GM12878 (cell line): ENCODE data around the gene AKAP5. TPM values are rescaled to one million over a fixed set of nuclear protein-coding genes. Genes with fewer than 3 reads are reported as not detected.

Source experiments
- ATAC-seq: fragments of 200-7000 bp; cut with Tn5 transposase; 3 replicates; pipeline ENCODE4 v1.9.1; 2020; ENCODE audit warnings: mild to moderate bottlenecking, moderate library complexity
- BruUV-seq: library from RNA; stranded (reverse); fragments of 400-500 nt; replicated peaks from 2 replicates; lab custom pipeline; 2021; lab: Mats Ljungman, UMichigan
- CTCF ChIA-PET: fragments of 300-600 bp; sonication (Branson Sonifier 250); formaldehyde crosslinking; extraction: SDS; loops from one replicate; lab custom pipeline; 2021; ENCODE audit warnings: inconsistent platforms; lab: Yijun Ruan, JAX
- POLR2A ChIA-PET: fragments of 350-600 bp; formaldehyde crosslinking; extraction: SDS; loops from one replicate; lab custom pipeline; 2021; ENCODE audit warnings: inconsistent platforms; lab: Charles Lee
- RAD21 ChIA-PET: fragments of 300-600 bp; sonication (Branson Sonifier 250); formaldehyde crosslinking; loops from one replicate; lab custom pipeline; 2023; ENCODE audit warnings: antibody characterized with exemption; ENCODE audit not compliant: unreplicated experiment; lab: Charles Lee
- SMC1A ChIA-PET: fragments of 300-600 bp; sonication (Branson Sonifier 250); formaldehyde crosslinking; loops from one replicate; lab custom pipeline; 2023; ENCODE audit not compliant: unreplicated experiment, uncharacterized antibody; lab: Charles Lee
- DNase-seq: peaks from one replicate; pipeline ENCODE4 v3.0.0-alpha.2; 2011; ENCODE audit warnings: low read depth, low spot score
- FAIRE-seq: peaks from 3 replicates; lab custom pipeline; 2011; peaks lifted over from hg19 to GRCh38; lab: Jason Lieb, UNC
- H2AFZ ChIP-seq: 2 replicates; pipeline ENCODE4 v1.6.0; 2011; ENCODE audit warnings: low read depth, low read length, control low read depth; ENCODE audit not compliant: control insufficient read depth
- H3K27ac ChIP-seq: 2 replicates; pipeline ENCODE4 v1.5.1; 2011; ENCODE audit warnings: control low read depth; ENCODE audit not compliant: control insufficient read depth, insufficient read depth
- H3K27me3 ChIP-seq, 2 experiments: replicated peaks in 1 of 2; 2 replicates each; pipeline versions ENCODE4 v1.6.0 to v1.6.1; 2011; ENCODE audit warnings: low read length in 1 of 2; ENCODE audit not compliant: control insufficient read depth in 2 of 2, insufficient read depth in 2 of 2
- H3K36me3 ChIP-seq, 2 experiments: 2 replicates each; pipeline ENCODE4 v1.5.1; 2011; ENCODE audit warnings: low read length in 1 of 2; ENCODE audit not compliant: control insufficient read depth in 2 of 2, insufficient read depth in 2 of 2
- H3K4me1 ChIP-seq: 2 replicates; pipeline ENCODE4 v1.6.1; 2011; ENCODE audit warnings: mild to moderate bottlenecking, low read length, moderate library complexity, mixed read lengths; ENCODE audit not compliant: control insufficient read depth, insufficient read depth
- H3K4me2 ChIP-seq: 2 replicates; pipeline ENCODE4 v1.6.0; 2011; ENCODE audit warnings: control low read depth; ENCODE audit not compliant: control insufficient read depth, insufficient read depth
- H3K4me3 ChIP-seq: fragments of 200-600 bp; sonication (generic); 2 replicates; pipeline ENCODE4 v1.5.1; 2016
- H3K79me2 ChIP-seq: 2 replicates; pipeline ENCODE4 v1.6.0; 2011; ENCODE audit warnings: low read length; ENCODE audit not compliant: control insufficient read depth, insufficient read depth
- H3K9ac ChIP-seq: 2 replicates; pipeline ENCODE4 v1.8.0; 2011; ENCODE audit warnings: low read length, control low read depth, mixed read lengths; ENCODE audit not compliant: control insufficient read depth, insufficient read depth
- H3K9me3 ChIP-seq: replicated peaks from 3 replicates; pipeline ENCODE4 v1.5.1; 2011; ENCODE audit warnings: mild to moderate bottlenecking, low read length; ENCODE audit not compliant: control insufficient read depth, insufficient read depth
- H4K20me1 ChIP-seq: 2 replicates; pipeline ENCODE4 v1.6.0; 2011; ENCODE audit not compliant: control insufficient read depth, insufficient read depth
- CBFB ChIP-seq: IDR thresholded peaks from 2 replicates; pipeline ENCODE4 v1.6.1; 2016; ENCODE audit warnings: antibody characterized with exemption, low read depth
- CBX5 ChIP-seq: sonication (generic); IDR thresholded peaks from 2 replicates; pipeline ENCODE4 v1.6.1; 2016; ENCODE audit warnings: low read depth, moderate library complexity, mild to moderate bottlenecking, inconsistent platforms
- CHD4 ChIP-seq: fragments of 200-600 bp; sonication (generic); IDR thresholded peaks from 2 replicates; pipeline ENCODE4 v1.6.1; 2016; ENCODE audit warnings: mild to moderate bottlenecking
- JUND ChIP-seq: IDR thresholded peaks from 2 replicates; pipeline ENCODE4 v1.6.1; 2012; ENCODE audit warnings: low read depth, mild to moderate bottlenecking, low read length, improper control_type of control experiment, moderate library complexity
- LARP7 ChIP-seq: fragments of 450-650 bp; IDR thresholded peaks from 2 replicates; pipeline ENCODE4 v1.6.1; 2017; ENCODE audit warnings: mild to moderate bottlenecking
- MEF2A ChIP-seq: IDR thresholded peaks from 2 replicates; pipeline ENCODE4 v1.6.1; 2011; ENCODE audit warnings: low read depth, mild to moderate bottlenecking, low read length, moderate library complexity; ENCODE audit not compliant: insufficient read depth
- PAX5 ChIP-seq: IDR thresholded peaks from 2 replicates; pipeline ENCODE4 v1.6.1; 2011; ENCODE audit warnings: low read depth, low read length, borderline replicate concordance
- RUNX3 ChIP-seq: IDR thresholded peaks from 2 replicates; pipeline ENCODE4 v1.6.1; 2012; ENCODE audit warnings: low read length, inconsistent platforms
- SUPT20H ChIP-seq: IDR thresholded peaks from 2 replicates; pipeline ENCODE4 v1.6.1; 2011; ENCODE audit warnings: low read depth, mild to moderate bottlenecking, low read length, moderate library complexity, borderline replicate concordance; ENCODE audit not compliant: control insufficient read depth
- SUZ12 ChIP-seq: fragments of 200-600 bp; sonication (generic); IDR thresholded peaks from one replicate; pipeline ENCODE4 v1.6.1; 2018; ENCODE audit warnings: antibody characterized with exemption, mild to moderate bottlenecking; ENCODE audit not compliant: unreplicated experiment
- TAF1 ChIP-seq: IDR thresholded peaks from 2 replicates; pipeline ENCODE4 v1.6.1; 2011; ENCODE audit warnings: mild to moderate bottlenecking, low read depth, low read length, borderline replicate concordance
- YY1 ChIP-seq: IDR thresholded peaks from 2 replicates; pipeline ENCODE4 v1.6.1; 2011; ENCODE audit warnings: low read depth, mild to moderate bottlenecking, low read length
- ZBED1 ChIP-seq: IDR thresholded peaks from 2 replicates; pipeline ENCODE4 v1.6.1; 2016; ENCODE audit warnings: borderline replicate concordance
- WGBS: methylation state at CpG from one replicate; pipeline ENCODE4 v1.1.6; 2016; ENCODE audit warnings: low lambda C conversion rate; ENCODE audit not compliant: insufficient replicate concordance, insufficient coverage; ENCODE audit errors: missing lambda C conversion rate; 5-methylcytosine and 5-hydroxymethylcytosine counted together
- in situ Hi-C: fragments of 300-500 bp; cut with MboI; formaldehyde crosslinking; loops from 9 replicates; pipeline ENCODE4 v1.14.3; 2018; ENCODE audit warnings: mixed read lengths
- intact Hi-C: fragments of 100-400 bp; cut with micrococcal nuclease; formaldehyde crosslinking; loops from one replicate; pipeline ENCODE4 v1.14.2; 2022; ENCODE audit not compliant: unreplicated experiment
- polyA plus RNA-seq, 11 experiments: library from polyadenylated mRNA; depleted of rRNA in 4 of 11; unstranded in 6 of 11; stranded (reverse) in 5 of 11; fragments of >200 nt; fragmentation: Nextera tagmentation in 4 of 11; fragmentation: Illumina TruSeq in 1 of 11; extraction: Ambion mirVana in 4 of 11; extraction: Trizol in 1 of 11; gene quantifications; 1 replicate in 1 of 11; 2 replicates in 10 of 11; pipeline versions ENCODE4 v1.2.1 to v1.2.3, GENCODE V29; 2011 to 2016; ENCODE audit warnings: inconsistent platforms in 2 of 11, missing spikeins in 2 of 11, low read depth in 1 of 11
- total RNA-seq, 4 experiments: library from RNA; depleted of rRNA in 3 of 4; stranded (reverse); fragments of >200 nt in 3 of 4; fragmentation: Illumina TruSeq in 1 of 4; extraction: Trizol in 1 of 4; gene quantifications; 2 replicates each; pipeline versions ENCODE4 v1.2.1 to v1.2.3, GENCODE V29; 2013 to 2021
- TF ChIP-seq, protein P1 (sequence below): fragments of 450-650 bp; IDR thresholded peaks from 2 replicates; pipeline ENCODE4 v1.6.1; 2018; ENCODE audit warnings: borderline replicate concordance, mild to moderate bottlenecking; ENCODE audit not compliant: partially characterized antibody
- TF ChIP-seq, protein P2 (sequence below), 3 experiments: IDR thresholded peaks in 2 of 3; conservative IDR thresholded peaks in 1 of 3; 2 replicates each; pipeline ENCODE4 v1.5.1; 2011; ENCODE audit warnings: low read depth in 3 of 3, low read length in 3 of 3, mild to moderate bottlenecking in 3 of 3, control low read depth in 2 of 3, moderate library complexity in 2 of 3, inconsistent platforms in 1 of 3, mixed read lengths in 1 of 3; ENCODE audit not compliant: control insufficient read depth in 2 of 3, insufficient read depth in 1 of 3; ENCODE audit errors: extremely low read depth in 1 of 3
- TF ChIP-seq, protein P3 (sequence below): fragments of 450-650 bp; formaldehyde crosslinking; IDR thresholded peaks from 2 replicates; pipeline ENCODE4 v1.5.0; 2022; ENCODE audit warnings: mild to moderate bottlenecking, missing genetic modification characterization

The AKAP5 gene
- total and polyA plus RNA-seq, 10 of the 15 experiments (the other 5 are each of a cell fraction or from before 2014, with no cell fraction given): 0.45 to 5.1 (median 1.7) TPM

DNA sequence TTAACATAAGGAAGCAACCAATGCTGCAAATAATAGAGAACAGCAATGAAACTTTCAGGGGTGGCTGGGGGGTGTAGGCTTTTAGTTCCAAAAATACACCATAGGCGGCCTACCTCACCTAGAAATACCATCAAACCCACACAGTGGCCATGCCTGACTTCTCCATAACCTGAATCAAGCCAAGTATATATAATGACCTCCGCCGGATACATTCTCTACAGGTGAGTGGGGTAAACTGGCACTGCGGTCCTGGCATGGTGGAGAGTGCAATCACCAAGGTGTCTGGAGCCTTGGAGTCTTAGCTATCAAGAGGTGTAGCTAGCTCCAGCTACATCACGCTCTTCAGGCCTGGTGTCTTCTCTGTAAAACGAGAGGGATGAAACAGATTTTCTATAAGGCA, 37.2 kb downstream of the AKAP5 start:
- intact Hi-C loops: loop anchor here (2.0 kb wide), 1 partner anchor 24 kb away; no protein-coding TSS in a partner anchor
- CTCF ChIA-PET: interaction anchor here (0.7 to 3.5 kb wide), 13 partner anchors 9 to 171 kb away, joined by 3 to 37 read pairs (median 4); no protein-coding TSS in a partner anchor
- FAIRE-seq (no peak), DNase-seq (no peak), ATAC-seq (0 out of 3 replicates have a peak, but pooled peaks have one; percentile 0)
- H3K36me3 ChIP-seq: no peaks in the 10 kb centered on the region
- peak overlapping the region; percentile 40; the same call in 1 of the 2 replicates for H2AFZ ChIP-seq
- no peaks in the 10 kb centered on the region for H3K9me3 ChIP-seq
- H3K4me3 ChIP-seq: peak overlapping the region; percentile 76
- POLR2A ChIA-PET: interaction anchor here (0.5 to 3.1 kb wide), 14 partner anchors 8 to 1104 kb away, joined by 3 to 19 read pairs (median 4); partner anchors contain the start of genes AKAP5 and MTHFD1
- RAD21 ChIA-PET: interaction anchor here (0.6 to 2.9 kb wide), 14 partner anchors 8 to 159 kb away, joined by 3 to 12 read pairs (median 5); partner anchors contain the start of gene MTHFD1
- H4K20me1 ChIP-seq: no peaks in the 10 kb centered on the region
- 0% methylated on average over 6 of the region's 6 CpGs for WGBS
- H3K27ac ChIP-seq: peak overlapping the region; percentile 98
- BruUV-seq: no TSS peak
- peak overlapping the region; percentile 70 for H3K4me2 ChIP-seq
- H3K79me2 ChIP-seq: peaks cover 93% of the 10 kb centered on the region
- peak overlapping the region; percentile 97 for H3K9ac ChIP-seq
- SMC1A ChIA-PET: interaction anchor here (0.6 to 3.6 kb wide), 17 partner anchors 9 to 164 kb away, joined by 3 to 29 read pairs (median 5); partner anchors contain the start of gene AKAP5
- H3K4me1 ChIP-seq: peaks cover 3% of the 10 kb centered on the region; the same call in 1 of the 2 replicates
- no peaks in the 10 kb centered on the region for H3K27me3 ChIP-seq
- in situ Hi-C loops: no loop called here
- no peak for TF ChIP-seq JUND
- TF ChIP-seq CBFB: no peak
- TF ChIP-seq YY1: no peak
- TF ChIP-seq, protein P1, sequence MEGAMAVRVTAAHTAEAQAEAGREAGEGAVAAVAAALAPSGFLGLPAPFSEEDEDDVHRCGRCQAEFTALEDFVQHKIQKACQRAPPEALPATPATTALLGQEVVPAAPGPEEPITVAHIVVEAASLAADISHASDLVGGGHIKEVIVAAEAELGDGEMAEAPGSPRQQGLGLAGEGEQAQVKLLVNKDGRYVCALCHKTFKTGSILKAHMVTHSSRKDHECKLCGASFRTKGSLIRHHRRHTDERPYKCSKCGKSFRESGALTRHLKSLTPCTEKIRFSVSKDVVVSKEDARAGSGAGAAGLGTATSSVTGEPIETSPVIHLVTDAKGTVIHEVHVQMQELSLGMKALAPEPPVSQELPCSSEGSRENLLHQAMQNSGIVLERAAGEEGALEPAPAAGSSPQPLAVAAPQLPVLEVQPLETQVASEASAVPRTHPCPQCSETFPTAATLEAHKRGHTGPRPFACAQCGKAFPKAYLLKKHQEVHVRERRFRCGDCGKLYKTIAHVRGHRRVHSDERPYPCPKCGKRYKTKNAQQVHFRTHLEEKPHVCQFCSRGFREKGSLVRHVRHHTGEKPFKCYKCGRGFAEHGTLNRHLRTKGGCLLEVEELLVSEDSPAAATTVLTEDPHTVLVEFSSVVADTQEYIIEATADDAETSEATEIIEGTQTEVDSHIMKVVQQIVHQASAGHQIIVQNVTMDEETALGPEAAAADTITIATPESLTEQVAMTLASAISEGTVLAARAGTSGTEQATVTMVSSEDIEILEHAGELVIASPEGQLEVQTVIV: no peak
- TF ChIP-seq CBX5: no peak
- TF ChIP-seq, protein P2, sequence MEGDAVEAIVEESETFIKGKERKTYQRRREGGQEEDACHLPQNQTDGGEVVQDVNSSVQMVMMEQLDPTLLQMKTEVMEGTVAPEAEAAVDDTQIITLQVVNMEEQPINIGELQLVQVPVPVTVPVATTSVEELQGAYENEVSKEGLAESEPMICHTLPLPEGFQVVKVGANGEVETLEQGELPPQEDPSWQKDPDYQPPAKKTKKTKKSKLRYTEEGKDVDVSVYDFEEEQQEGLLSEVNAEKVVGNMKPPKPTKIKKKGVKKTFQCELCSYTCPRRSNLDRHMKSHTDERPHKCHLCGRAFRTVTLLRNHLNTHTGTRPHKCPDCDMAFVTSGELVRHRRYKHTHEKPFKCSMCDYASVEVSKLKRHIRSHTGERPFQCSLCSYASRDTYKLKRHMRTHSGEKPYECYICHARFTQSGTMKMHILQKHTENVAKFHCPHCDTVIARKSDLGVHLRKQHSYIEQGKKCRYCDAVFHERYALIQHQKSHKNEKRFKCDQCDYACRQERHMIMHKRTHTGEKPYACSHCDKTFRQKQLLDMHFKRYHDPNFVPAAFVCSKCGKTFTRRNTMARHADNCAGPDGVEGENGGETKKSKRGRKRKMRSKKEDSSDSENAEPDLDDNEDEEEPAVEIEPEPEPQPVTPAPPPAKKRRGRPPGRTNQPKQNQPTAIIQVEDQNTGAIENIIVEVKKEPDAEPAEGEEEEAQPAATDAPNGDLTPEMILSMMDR (IDR thresholded peaks at IDR 0.05 in 2 of 3, conservative IDR thresholded peaks at IDR 0.05 in 1 of 3; ENCODE audit: control insufficient read depth in 2 of 3, extremely low read depth in 1 of 3, insufficient read depth in 1 of 3, low read depth in 3 of 3, low read length in 3 of 3): peak in 2 of 3 experiments; percentile 3 to 28; a peak in 1 of 6 replicates
- 0 out of 2 replicates have a peak, but pooled peaks have one; percentile 49 for TF ChIP-seq MEF2A
- TF ChIP-seq RUNX3: peak; percentile 34; the same call in 1 of the 2 replicates
- no peak for TF ChIP-seq TAF1
- TF ChIP-seq SUZ12: no peak
- TF ChIP-seq, protein P3, sequence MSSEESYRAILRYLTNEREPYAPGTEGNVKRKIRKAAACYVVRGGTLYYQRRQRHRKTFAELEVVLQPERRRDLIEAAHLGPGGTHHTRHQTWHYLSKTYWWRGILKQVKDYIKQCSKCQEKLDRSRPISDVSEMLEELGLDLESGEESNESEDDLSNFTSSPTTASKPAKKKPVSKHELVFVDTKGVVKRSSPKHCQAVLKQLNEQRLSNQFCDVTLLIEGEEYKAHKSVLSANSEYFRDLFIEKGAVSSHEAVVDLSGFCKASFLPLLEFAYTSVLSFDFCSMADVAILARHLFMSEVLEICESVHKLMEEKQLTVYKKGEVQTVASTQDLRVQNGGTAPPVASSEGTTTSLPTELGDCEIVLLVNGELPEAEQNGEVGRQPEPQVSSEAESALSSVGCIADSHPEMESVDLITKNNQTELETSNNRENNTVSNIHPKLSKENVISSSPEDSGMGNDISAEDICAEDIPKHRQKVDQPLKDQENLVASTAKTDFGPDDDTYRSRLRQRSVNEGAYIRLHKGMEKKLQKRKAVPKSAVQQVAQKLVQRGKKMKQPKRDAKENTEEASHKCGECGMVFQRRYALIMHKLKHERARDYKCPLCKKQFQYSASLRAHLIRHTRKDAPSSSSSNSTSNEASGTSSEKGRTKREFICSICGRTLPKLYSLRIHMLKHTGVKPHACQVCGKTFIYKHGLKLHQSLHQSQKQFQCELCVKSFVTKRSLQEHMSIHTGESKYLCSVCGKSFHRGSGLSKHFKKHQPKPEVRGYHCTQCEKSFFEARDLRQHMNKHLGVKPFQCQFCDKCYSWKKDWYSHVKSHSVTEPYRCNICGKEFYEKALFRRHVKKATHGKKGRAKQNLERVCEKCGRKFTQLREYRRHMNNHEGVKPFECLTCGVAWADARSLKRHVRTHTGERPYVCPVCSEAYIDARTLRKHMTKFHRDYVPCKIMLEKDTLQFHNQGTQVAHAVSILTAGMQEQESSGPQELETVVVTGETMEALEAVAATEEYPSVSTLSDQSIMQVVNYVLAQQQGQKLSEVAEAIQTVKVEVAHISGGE (CRISPR knock-in tag): no peak
- TF ChIP-seq ZBED1: no peak
- TF ChIP-seq SUPT20H: no peak
- TF ChIP-seq CHD4: no peak
- TF ChIP-seq LARP7: no peak
- no peak for TF ChIP-seq PAX5
